Activated CD4-positive, alpha-beta T cell treated with anti-CD3 and anti-CD28 coated beads, Interleukin-2, amount 50 U/mL, for 1 hour (primary cell): ENCODE results near the gene GPI.
A peak's percentile ranks its signal among the peaks of the same experiment; 100 is the strongest.
"Not testable (repeated sequence)": the region's sequence is repeated elsewhere in the genome, so short reads cannot be mapped to it uniquely, and the experiment has no call there.

Source experiments
- DNase-seq: peaks from one replicate; pipeline ENCODE4 v3.0.0-alpha.2; 2020

The GPI gene

DNA sequence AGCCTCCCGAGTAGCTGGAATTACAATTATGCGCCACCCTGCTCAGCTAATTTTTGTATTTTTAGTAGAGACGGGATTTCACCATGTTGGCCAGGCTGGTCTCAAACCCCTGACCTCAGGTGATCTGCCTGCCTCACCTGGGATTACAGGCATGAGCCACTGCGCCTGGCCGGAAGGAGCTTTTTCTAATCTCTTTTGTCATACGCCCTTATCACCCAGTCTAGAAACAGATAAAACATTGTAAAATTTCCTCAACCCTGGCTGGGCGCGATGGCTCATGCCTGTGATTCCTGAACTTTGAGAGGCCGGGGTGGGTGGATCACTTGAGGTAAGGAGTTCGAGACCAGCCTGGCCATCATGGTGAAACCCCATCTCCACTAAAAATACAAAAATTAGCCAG is 4.2 kb downstream of the GPI start:
- DNase-seq, result not testable (repeated sequence)

DNA sequence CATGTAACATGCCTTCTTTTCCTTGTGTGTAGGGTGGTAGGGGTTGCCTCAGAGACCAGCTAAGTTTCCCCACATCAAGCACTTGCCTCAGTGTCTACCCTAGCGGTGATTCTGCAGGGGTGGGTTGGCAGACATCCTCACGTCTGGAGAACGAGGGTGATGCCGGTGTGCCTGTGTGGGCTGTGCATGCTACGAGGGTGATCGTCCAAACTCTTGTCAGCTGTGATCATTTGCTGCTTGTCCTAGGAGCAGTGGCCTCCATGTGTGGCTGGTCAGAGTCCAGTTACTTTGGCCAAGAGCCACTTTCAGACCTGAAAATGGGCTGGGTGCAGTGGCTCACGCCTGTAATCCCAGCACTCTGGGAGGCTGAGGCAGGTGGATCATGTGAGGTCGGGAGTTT is 5.1 kb downstream of the GPI start:
- no peak for DNase-seq

DNA sequence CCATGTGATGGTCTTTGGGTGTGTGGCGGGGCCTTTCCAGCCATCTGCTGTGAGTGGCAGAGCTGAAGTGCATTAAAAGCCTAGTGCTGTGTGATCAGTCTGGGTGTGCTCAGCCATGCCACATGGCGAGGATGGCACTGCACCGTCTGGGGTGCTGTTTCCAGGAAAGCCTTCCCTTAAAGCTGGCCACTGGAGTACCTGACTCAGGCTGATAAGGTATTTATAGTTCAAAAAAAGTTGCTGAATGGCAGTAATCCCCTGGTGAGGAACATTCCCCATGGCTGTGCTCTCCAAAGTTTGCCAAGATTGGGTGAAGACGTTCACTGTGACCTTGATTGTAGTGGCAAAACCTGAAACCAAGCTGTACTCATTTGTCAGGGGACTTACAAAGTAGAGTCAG is 6.0 kb downstream of the GPI start:
- no peak for DNase-seq

DNA sequence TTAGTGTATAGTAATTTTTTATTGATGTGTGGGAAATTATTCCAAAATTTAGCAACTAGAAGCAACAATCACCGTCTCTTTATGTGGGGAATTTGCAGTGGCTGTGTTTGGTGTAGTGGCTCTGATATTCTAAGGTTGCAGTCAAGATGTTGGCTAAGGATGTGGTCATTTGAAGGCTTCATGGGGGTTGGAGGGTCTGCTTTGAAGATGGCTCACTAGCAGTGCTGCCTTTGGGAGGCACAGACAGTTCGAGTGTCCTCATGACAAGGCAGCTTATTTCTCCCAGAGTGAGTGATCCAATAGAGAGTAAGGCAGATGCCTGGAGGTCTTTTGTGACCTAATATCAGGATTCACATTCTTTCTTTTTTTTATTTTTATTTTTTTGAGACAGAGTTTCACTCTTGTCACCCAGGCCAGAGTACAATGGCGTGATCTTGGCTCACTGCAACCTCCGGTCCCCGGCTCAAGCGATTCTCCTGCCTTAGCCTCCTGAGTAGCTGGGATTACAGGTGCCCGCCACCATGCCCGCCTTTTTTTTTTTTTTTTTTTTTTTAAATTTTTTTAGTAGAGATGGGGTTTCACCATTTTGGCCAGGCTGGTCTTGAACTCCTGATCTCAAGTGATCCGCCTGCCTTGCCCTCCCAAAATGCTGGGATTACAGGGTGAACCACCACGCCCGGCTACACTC is 8.7 kb downstream of the GPI start:
- no peak for DNase-seq

DNA sequence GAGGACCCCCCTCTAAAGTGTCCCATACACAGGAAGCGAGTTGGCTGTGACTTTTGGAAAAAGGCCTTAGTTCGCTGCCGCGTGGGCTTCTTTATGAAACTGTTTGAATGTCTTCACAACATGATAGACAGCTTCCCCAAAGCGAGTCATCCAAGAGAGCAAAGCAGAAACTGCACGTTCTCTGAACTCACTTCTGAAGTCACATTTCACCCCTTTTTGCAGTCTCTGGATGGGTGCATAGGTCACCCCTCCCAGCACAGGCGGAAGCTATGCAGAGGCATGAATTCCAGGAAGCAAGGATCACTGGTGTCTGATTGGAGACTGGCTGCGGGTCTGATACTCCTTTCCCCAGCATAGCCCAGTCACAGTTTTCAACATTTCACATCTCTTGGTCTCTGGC is 10.6 kb downstream of the GPI start:
- no peak for DNase-seq

DNA sequence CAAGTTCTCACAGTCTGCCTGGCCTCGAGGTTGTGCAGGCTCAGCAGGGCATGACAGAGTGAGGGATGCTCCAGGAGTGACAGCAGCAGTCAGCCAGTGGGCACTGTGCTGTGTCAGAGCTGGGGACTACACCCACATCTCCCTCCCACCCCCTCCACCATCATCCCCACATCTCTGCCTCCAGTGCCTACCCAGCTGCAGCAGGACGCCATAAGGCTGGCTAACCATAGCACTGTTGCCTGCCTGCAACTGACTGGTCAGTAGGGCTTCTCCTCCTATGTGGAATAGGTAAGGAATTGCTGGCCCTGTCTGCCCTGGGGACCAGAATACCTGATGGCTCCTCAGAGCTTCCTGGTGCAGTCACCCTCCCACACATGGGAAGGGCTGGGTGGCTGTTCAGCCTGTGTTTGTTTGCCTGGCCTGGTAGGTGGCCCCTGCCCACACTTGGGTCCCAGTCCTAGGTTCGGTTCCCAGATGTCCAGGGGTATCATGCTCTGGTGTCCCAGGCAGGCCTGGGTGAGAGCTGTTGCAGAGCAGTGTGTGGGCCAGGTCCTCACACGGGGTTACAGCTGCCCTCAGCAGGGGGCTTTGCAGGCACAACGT is 15.7 kb downstream of the GPI start:
- DNase-seq, result no peak

DNA sequence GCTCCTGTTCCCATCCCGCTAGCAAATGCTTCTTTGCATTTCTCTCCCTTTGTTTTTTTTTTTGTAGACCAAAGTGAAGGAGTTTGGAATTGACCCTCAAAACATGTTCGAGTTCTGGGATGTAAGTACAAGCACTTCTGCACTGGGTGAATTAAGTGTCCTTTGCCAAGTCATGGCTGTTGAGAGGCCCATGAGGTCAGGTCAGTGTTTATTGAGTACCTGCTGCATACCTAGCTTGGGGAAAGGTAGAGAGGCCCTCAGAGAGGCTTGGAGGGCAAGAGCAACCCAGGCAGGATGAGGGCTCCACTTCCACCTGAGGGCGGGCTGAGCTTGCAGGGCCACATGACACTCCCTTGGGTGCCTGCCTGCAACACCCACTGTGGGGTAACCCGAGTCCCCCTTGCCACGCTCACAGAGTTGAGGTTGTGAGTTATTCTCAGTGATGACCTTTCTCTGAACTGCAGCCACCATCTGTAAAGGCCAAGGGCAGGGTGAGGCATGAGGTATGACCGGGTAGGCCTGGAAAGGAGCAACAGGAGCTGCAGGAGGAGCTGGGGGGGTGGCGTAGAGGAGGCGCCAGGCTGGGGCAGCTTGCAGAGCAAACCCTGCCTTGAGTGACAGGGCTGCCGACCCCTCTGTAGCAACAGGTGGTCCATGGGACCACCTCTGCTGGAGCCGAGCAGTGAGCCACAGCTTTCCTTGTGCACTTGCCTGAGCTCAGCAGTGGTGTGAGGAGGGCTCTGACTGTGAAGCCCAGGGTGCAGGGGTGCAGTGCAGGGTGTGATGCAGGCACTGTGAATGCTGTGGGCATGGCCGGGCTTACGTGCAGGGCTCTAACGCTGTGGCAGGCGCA is 16.6 kb downstream of the GPI start:
- no peak for DNase-seq

DNA sequence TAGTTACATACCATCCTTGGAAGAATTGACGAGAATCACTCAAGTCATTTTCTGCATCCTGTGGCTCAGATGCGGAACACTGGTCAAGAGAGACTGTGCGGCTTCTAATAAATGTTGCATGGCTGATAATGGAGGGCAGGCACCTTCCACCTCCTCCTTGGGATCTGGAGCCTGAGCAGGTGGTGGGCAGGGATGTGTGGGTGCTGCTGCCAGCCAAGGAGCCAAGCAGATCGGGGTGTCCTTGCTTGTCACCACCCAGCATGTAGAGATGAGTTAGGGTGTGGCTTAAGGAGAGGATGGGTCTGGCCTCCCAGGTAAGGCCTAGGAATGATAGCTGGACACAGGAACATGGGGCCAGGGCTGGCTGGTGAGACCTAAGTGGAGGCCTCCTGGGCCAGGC is 17.5 kb downstream of the GPI start:
- DNase-seq, result no peak

DNA sequence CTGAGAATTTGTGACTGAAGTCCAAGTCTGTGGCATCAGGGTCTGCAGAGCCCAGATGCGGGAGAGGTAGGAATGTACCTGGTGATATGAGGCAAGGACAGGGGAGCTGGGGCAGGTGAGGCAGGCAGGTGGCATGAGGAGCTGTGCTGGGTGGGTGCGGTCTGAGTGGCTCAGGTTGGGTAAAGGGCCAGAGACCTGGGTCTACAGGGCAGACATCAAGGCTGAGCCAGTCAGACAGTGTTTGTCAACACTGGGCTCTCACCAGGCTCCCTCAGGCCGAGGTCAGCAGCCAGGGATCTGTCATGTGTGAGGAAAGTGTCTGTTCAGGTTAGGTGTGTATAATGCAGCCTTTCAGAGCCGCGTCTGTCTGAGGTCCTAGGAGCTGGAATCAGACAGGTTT is 18.6 kb downstream of the GPI start:
- no peak for DNase-seq

DNA sequence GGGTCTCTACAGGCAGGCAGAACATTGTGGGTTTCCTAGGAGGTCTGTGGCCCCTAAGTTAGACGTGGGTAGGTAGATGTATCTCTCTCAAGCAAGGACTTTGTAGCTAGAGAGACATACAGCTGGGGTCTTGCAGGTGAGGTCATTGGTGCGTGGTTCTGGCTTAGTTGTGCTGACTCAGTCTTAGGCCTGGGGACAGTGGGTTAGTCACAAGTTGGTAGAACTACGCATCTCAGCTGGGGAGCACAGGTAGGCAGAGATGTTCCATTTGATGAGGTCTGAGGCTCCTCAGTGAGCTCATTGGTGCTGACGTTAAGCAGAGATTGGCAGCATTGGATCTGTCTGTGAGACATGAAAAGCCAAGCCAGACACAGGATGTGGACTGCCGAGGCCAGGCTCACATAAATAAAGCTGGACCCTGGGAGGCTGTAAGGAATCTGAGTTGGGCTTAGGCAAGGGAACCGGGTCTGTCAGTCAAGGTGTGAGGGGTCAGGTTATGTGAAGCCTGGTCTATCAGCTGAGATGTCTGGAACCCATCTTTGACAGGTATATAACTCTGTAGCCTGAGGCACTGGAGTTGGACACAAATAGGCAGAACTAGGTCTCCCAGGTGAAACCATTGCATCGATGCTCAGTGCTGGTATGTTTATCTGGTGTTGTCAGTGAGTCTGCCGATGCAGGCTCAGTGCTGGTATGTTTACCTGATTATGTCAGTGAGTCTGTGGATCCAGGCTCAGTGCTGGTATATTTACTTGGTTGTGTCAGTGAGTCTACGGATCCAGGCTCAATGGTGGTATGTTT is 21.8 kb downstream of the GPI start:
- no peak for DNase-seq

DNA sequence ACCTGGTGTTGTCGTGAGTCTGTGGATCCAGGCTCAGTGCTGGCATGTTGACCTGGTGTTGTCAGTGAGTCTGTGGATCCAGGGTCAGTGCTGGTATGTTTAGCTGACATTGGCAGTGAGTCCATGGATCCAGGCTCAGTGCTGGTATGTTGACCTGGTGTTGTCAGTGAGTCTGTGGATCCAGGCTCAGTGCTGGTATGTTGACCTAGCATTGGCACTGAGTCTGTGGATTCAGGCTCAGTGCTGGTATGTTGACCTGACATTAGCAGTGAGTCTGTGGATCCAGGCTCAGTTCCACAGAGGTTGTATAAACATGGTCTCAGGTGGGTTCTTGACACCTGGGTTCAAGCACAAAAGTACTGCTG is 22.4 kb downstream of the GPI start:
- no peak for DNase-seq

DNA sequence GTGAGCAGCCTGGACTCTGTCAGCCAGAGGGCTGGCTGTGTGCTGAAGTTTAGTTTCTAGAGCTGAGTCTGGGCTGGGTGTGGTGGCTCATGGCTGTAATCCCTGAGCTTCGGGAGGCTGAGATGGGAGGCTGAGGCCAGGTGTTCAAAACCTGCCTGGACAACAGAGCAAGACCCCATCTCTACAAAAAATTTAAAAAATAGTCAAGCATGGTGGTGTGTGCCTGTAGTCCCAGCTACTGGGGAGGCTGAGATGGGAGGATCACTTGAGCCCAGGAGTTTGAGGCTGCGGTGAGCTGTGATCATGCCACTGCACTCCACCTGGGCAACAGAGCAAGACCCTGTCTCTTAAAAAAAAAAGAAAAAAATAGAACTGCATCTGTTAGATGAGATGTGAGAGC is 23.7 kb downstream of the GPI start:
- DNase-seq, result not testable (repeated sequence)

DNA sequence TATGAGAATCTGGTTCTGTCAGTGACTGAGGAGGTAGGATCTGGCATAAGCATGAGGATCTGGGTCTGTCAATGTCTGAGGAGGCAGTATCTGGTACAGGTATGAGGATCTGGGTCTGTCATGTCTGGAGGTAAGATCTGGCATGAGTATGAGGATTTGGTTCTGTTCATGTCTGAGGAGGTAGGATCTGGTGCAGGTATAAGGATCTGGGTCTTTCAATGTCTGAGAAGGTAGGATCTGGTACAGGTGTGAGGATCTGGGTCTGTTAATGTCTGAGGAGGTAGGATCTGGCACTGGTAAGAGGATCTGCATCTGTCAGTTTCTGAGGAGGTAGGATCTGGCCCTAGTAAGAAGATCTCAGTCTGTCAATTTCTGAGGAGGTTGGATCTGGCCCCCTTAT is 26.8 kb downstream of the GPI start:
- no peak for DNase-seq

DNA sequence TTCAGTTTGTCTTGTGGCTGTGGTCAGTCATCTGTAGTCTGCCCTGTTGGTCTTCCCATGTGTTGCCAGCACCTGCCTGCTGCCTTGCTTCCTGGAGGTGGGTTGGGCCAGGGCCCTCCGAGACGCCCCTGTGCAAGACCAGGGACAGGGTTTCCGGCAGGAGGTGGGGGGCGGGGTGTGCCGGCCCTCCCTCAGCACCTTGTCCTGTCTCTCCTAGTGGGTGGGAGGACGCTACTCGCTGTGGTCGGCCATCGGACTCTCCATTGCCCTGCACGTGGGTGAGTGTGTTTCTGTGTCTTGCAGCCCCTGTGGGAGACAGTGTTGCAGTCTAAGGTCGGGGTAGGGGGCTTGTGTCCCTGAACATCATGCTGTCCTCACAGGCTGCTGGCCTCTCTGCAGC is 28.0 kb downstream of the GPI start:
- no peak for DNase-seq

DNA sequence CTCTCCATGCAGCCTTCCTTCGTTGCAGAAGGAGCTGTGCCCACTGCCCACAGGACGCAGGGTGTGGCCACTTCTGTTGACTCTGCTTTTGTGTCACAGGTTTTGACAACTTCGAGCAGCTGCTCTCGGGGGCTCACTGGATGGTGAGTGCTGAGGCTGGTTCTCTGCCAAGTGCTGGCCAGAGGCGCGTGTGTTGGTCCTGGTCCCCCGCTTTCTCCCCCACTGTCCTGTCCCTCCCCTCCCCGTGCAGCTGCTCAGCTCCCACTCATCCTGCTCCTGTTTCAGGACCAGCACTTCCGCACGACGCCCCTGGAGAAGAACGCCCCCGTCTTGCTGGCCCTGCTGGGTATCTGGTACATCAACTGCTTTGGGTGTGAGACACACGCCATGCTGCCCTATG is 28.6 kb downstream of the GPI start:
- no peak for DNase-seq

DNA sequence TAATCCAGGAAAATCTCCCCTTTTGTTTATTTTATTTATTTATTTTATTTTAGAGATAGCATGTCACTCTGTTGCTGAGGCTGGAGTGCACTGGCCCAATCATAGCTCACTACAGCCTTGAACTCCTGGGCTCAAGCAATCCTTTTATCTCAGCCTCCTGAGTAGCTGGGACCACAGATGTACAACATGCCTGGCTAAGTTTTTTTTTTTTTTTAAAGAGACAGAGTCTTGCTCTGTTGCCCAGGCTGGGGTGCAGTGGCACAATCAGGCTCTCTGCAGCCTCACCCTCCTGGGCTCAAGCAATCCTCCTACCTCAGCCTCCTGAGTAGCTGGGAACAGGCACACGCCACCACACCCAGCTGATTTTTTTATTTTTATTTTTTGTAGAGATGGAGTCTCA is 32.9 kb downstream of the GPI start:
- DNase-seq, result no peak

DNA sequence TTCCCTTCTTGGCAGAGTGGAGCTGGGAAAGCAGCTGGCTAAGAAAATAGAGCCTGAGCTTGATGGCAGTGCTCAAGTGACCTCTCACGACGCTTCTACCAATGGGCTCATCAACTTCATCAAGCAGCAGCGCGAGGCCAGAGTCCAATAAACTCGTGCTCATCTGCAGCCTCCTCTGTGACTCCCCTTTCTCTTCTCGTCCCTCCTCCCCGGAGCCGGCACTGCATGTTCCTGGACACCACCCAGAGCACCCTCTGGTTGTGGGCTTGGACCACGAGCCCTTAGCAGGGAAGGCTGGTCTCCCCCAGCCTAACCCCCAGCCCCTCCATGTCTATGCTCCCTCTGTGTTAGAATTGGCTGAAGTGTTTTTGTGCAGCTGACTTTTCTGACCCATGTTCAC is 34.9 kb downstream of the GPI start:
- DNase-seq, result no peak

DNA sequence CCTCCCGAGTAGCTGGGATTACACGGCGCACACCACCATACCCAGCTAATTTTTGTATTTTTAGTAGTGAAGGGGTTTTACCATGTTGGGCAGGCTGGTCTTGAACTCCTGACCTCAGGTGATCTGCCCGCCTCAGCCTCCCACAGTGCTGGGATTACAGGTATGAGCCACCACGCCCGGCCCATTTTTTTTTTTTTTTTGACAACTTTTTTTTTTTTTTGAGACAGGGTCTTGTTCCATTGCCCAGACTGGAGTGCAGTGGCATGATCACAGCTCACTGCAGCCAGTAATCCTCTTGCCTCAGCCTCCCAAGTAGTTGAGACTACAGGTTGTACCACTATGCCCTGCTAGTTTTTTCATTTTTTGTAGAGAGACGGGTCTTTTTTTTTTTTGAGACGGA is 35.8 kb downstream of the GPI start:
- not testable (repeated sequence) for DNase-seq

DNA sequence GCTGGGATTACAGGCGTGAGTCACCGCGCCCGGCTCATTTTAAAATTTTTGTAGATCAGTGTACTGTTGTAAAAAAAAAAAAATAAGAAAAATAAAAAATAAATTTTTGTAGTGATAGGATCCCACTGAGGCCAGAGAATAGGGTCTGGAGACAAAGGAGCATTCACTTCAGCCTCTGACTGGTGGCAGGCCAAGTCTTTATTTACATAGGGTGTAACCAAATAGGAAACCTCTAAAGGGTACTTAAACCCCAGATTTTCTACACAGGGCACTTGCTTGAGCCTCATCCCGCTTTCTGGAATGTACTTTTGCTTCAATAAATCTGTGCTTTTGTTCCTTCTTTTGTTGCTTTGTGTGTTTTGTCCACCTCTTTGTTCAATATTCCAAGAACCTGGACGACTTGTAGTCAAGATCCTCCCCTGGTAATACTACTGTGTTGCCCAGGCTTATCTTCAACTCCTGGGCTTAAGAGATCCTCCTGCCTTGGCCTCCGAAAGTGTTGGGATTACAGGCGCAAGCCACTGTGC is 37.1 kb downstream of the GPI start:
- no peak for DNase-seq

DNA sequence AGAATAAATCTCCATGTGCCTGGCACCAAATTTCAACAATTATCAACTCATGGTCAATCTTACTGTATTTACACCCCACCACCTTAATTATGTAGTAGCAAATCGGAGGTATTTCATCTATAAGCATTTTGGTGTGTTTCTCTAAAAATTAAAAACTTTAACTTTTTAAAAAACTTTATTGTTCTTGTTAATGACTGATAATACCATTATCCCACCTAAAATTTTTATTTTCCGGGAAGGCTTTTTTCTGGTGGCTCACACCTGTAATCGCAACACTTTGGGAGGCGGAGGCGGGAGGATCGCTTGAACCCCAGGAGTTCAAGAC is 38.8 kb downstream of the GPI start:
- DNase-seq, result no peak

DNA sequence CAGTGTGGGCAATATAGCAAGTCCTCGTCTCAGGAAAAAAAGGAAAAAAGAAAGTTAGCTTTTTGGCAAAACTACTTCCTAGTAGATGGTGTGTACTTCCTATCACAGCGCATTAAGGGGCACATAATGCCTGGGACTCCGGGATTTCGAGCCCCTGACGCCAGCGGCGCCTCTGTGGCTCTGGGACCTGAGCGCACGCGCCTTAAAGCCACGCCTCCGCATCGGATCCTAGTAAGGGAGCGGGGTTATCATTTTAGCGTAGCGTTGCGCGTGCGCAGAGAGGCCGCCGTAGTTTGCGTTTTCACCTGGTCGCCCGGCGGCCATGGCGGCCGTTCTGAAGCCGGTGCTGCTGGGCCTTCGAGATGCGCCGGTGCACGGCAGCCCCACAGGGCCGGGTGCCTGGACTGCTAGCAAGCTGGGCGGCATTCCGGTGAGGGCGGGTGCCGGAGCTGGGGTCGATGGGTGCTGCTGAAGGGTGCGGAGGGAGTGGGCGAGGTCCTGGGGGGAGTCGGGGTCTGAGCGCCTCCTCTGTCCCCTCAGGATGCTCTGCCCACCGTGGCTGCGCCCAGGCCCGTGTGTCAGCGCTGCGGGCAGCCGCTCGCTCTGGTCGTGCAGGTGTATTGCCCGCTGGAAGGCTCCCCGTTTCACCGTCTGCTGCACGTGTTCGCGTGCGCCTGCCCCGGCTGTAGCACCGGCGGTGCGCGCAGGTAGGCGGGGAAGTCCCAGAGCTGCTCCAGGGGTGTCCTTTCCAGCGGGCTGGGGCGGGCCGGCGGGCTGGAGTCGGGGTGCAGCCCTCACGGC is 39.3 kb downstream of the GPI start, which contains the start of gene PDCD2L:
Gene PDCD2L (plus strand): TSS at position 291 of the 801 bp plus-strand sequence. CDS start 32 bp downstream, at position 323.
- peak; percentile 94 for DNase-seq
